Subcutaneous adipose tissue (tissue), 4 donors: ENCODE measurements around the gene C1orf159. TPM values are rescaled to one million over a fixed set of nuclear protein-coding genes. Genes with fewer than 3 reads are reported as not detected.

Experiments
- total RNA-seq, 4 donors: library from RNA; depleted of rRNA; stranded (reverse); fragments of >200 nt; gene quantifications; one replicate each; pipeline ENCODE4 v1.1.0, GENCODE V29; 2016
- TF ChIP-seq, protein P1 (sequence below): fragments of 450-650 bp; IDR thresholded peaks from one replicate; pipeline ENCODE4 v1.5.1; 2016; ENCODE audit warnings: low read depth, mild to moderate bottlenecking, control low read depth, antibody characterized with exemption, moderate library complexity

The C1orf159 gene
- total RNA-seq, 4 donors from 2014 or later = 3.7 to 14.7 (median 7.2) TPM

GRCh38 chr1:1073743-1074587 lies 41.9 kb downstream of the C1orf159 start, which contains the start of gene RNF223:
RNF223 (minus strand) TSS chr1:1074306; CDS start chr1:1072566, 1,740 bp downstream.
- TF ChIP-seq, protein P1, sequence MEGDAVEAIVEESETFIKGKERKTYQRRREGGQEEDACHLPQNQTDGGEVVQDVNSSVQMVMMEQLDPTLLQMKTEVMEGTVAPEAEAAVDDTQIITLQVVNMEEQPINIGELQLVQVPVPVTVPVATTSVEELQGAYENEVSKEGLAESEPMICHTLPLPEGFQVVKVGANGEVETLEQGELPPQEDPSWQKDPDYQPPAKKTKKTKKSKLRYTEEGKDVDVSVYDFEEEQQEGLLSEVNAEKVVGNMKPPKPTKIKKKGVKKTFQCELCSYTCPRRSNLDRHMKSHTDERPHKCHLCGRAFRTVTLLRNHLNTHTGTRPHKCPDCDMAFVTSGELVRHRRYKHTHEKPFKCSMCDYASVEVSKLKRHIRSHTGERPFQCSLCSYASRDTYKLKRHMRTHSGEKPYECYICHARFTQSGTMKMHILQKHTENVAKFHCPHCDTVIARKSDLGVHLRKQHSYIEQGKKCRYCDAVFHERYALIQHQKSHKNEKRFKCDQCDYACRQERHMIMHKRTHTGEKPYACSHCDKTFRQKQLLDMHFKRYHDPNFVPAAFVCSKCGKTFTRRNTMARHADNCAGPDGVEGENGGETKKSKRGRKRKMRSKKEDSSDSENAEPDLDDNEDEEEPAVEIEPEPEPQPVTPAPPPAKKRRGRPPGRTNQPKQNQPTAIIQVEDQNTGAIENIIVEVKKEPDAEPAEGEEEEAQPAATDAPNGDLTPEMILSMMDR = no peak

- TF ChIP-seq, protein P1 = no peak
Measured at GRCh38 chr1:1072849-1073742, 42.8 kb downstream of the C1orf159 start.

DNA sequence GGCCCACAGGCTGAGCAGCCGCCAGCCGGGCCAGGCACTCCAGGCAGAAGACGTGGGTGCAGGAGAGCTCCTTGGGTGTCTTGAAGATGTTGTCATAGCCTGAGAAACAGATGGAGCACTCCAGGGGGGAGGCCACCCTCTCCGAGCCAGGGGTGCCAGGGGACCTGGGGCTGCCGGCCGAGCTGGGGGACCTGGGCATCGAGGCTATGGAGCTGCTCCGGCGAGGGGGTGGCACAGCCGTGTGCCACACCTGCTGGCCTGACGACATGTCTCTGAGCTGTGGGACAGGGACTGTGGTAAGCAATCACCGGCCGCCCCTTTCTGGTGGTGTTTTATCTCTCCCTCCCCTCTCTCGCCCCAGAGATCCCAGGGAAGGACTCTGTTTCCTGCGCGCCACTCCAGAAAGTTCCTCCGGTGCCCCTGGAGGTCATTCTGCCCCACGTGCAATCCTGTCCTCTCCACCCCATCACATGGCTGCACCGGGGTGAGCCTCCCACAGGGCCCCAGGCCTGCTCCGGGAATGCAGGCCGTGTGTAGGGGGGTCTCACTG lies 43.5 kb downstream of the C1orf159 start:
- TF ChIP-seq, protein P1 = no peak

DNA sequence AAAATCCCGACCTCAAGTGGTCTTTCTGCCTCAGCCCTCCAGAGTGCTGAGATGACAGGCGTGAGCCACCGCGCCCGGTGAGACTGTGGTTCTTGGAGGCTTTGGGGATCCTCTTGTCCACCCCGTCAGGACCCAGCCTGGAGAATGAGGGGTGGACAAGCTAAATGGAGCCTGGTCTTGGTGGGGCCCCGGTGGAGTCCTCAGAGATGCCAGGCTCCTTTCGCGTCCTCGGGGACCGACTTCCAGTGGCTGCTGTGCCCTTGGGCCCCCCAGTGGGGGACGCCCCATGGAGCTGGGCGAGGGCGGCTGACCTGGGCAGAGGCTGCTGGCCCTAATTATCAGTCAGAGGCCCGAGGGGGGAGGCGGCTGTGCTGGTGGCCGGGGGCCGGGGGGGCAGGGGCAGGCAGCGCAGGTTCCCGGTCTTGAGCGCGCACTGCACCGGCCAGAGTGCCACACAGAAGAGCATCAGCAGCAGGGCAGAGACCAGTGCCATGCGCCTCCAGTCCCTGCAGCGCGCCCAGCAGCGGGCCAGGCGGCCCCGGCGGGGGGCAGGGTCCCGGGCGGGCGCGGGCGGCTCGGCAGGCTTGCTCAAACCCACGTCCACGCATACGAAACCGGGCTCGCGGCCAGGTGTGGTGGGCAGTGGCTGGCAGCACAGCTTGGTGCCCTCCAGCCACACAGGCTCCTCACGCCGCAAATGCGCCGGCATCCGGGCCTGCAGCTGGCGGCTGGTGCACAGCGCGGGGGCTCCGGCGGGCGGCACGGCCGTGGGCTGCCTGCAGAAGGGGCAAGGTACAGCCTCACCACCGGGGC lies 44.2 kb downstream of the C1orf159 start:
- TF ChIP-seq, protein P1 = no peak

- TF ChIP-seq, protein P1 = no peak
Measured at GRCh38 chr1:1069711-1070676, 45.9 kb downstream of the C1orf159 start.
